ENCODE results near the gene OTOS. TPM values are rescaled to one million over a fixed set of nuclear protein-coding genes. Genes with fewer than 3 reads are reported as not detected.

Gene OTOS
- total RNA-seq (not detected), polyA plus RNA-seq (not detected)

DNA sequence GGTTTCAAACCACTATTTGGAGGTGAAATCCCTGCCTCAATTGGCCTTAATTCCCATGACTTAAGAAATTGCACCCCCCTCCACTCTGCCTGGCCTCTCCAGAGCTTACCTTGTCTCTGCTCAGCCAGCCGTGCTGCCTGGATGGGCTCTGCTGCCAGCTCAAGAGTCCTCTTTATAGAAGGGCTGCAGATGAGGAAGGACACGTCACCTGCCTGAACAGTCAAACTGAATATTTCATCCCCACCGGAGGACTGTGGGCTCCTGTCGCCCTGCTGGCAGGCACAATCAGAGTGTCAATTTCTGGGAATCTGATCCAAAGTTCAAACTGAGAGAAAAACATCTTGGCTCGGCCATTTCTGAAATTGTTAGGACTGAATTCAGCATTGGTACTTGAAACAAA, at the start of gene OTOS:
Gene OTOS, minus strand, starts transcription at position 148 of the 400 bp plus-strand sequence. CDS start 332 bp downstream, outside the sequence.
- H3K4me1 ChIP-seq (ENCODE audit: control insufficient read depth, insufficient read depth, low read length, poor library complexity, severe bottlenecking): peaks cover 17% of the 10 kb centered on the region
- peaks cover 0 to 1% (median 0%) of the 10 kb centered on the region in 7 donors for H3K9me3 Mint-ChIP-seq
- no peaks in the 10 kb centered on the region for H3K36me3 ChIP-seq (ENCODE audit: control insufficient read depth, insufficient read depth, low read length)
- H3K4me1 Mint-ChIP-seq: peaks cover 1 to 19% (median 8%) of the 10 kb centered on the region in 4 donors
- H3K27ac ChIP-seq (ENCODE audit: insufficient read depth, low read length, poor library complexity, severe bottlenecking): no peak within 1 kb of the TSS
- H3K36me3 Mint-ChIP-seq: no peaks in the 10 kb centered on the region
- ATAC-seq (ENCODE audit: low read depth in 2 of 2) (no peak), DNase-seq (no peak)
- H3K27me3 ChIP-seq (ENCODE audit: control insufficient read depth, insufficient read depth, low read length): no peaks in the 10 kb centered on the region
- peak within 1 kb of the TSS in 1 of 4 donors; percentile 52 for H3K4me3 Mint-ChIP-seq
- peaks cover 11% of the 10 kb centered on the region for H3K27me3 Mint-ChIP-seq
- H3K4me3 ChIP-seq (ENCODE audit: low read depth, low read length): no peak within 1 kb of the TSS
- no peaks in the 10 kb centered on the region for H3K9me3 ChIP-seq (ENCODE audit: control insufficient read depth in 2 of 2, low read length in 2 of 2)
- peak within 1 kb of the TSS in 1 of 3 donors; percentile 43 for H3K27ac Mint-ChIP-seq

- no peak for ATAC-seq (ENCODE audit: low read depth in 2 of 2)
- Histone ChIP-seq H3K9me3 (ENCODE audit: control insufficient read depth in 2 of 2, low read length in 2 of 2) (peaks cover 0 to 4% of the 10 kb centered on the region in 2 experiments), H3K27ac (ENCODE audit: insufficient read depth, low read length, poor library complexity, severe bottlenecking) (no peak overlapping the region), H3K4me1 (ENCODE audit: control insufficient read depth, insufficient read depth, low read length, poor library complexity, severe bottlenecking) (no peaks in the 10 kb centered on the region), H3K27me3 (ENCODE audit: control insufficient read depth, insufficient read depth, low read length) (no peaks in the 10 kb centered on the region), H3K4me3 (ENCODE audit: low read depth, low read length) (no peak overlapping the region), H3K36me3 (ENCODE audit: control insufficient read depth, insufficient read depth, low read length) (no peaks in the 10 kb centered on the region)
- H3K36me3 Mint-ChIP-seq: no peaks in the 10 kb centered on the region
- H3K4me1 Mint-ChIP-seq: no peaks in the 10 kb centered on the region
- peaks cover 6% of the 10 kb centered on the region for H3K27me3 Mint-ChIP-seq
- H3K9me3 Mint-ChIP-seq: peaks cover 0 to 9% (median 0%) of the 10 kb centered on the region in 7 donors
- no peak overlapping the region for H3K27ac Mint-ChIP-seq
- DNase-seq: no peak
- H3K4me3 Mint-ChIP-seq: no peak overlapping the region
Observed at GRCh38 chr2:240189686-240190085, 49.2 kb upstream of the OTOS start.

GRCh38 chr2:240187989-240188590, 47.6 kb upstream of the OTOS start:
- Mint-ChIP-seq H3K4me1 (no peaks in the 10 kb centered on the region), H3K9me3 (peaks cover 0 to 12% (median 0%) of the 10 kb centered on the region in 7 donors), H3K4me3 (no peak overlapping the region), H3K27ac (peak overlapping the region in 1 of 3 donors; percentile 64), H3K27me3 (peaks cover 9% of the 10 kb centered on the region), H3K36me3 (no peaks in the 10 kb centered on the region)
- H3K27ac ChIP-seq (ENCODE audit: insufficient read depth, low read length, poor library complexity, severe bottlenecking): no peak overlapping the region
- ATAC-seq (ENCODE audit: low read depth in 2 of 2) (no peak), DNase-seq (no peak)
- no peak overlapping the region for H3K4me3 ChIP-seq (ENCODE audit: low read depth, low read length)
- H3K36me3 ChIP-seq (ENCODE audit: control insufficient read depth, insufficient read depth, low read length): no peaks in the 10 kb centered on the region
- H3K9me3 ChIP-seq (ENCODE audit: control insufficient read depth in 2 of 2, low read length in 2 of 2): peaks cover 0 to 4% of the 10 kb centered on the region in 2 experiments
- no peaks in the 10 kb centered on the region for H3K27me3 ChIP-seq (ENCODE audit: control insufficient read depth, insufficient read depth, low read length)
- no peaks in the 10 kb centered on the region for H3K4me1 ChIP-seq (ENCODE audit: control insufficient read depth, insufficient read depth, low read length, poor library complexity, severe bottlenecking)

- ATAC-seq (ENCODE audit: low read depth in 2 of 2): no peak
- H3K36me3 Mint-ChIP-seq: no peaks in the 10 kb centered on the region
- H3K27ac ChIP-seq (ENCODE audit: insufficient read depth, low read length, poor library complexity, severe bottlenecking): no peak overlapping the region
Observed at GRCh38 chr2:240186191-240186725, 45.8 kb upstream of the OTOS start.

DNA sequence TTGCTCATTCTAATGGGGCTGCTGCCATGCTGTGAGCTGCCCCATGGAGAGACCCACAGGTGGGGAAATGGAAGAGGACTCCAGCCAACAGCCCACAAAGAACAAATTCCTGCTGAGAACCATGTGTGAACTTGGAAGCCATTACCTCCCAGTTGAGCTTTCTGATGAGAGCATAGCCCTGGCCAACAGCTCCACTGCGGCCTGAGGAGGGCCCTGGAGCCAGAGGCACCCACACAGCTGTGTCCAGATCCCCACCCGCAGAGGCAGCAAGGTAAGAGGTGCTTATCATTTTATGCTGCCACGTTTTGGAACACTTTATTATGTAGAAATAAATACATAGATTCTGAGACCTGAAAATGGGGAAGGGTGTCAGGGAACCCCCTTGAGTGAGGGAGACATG, 44.2 kb upstream of the OTOS start:
- H3K27me3 Mint-ChIP-seq: peaks cover 13% of the 10 kb centered on the region
- DNase-seq: no peak
- H3K27me3 ChIP-seq (ENCODE audit: control insufficient read depth, insufficient read depth, low read length): no peaks in the 10 kb centered on the region
- ATAC-seq (ENCODE audit: low read depth in 2 of 2): no peak
- H3K36me3 Mint-ChIP-seq: no peaks in the 10 kb centered on the region
- no peaks in the 10 kb centered on the region for H3K36me3 ChIP-seq (ENCODE audit: control insufficient read depth, insufficient read depth, low read length)
- no peaks in the 10 kb centered on the region for H3K4me1 ChIP-seq (ENCODE audit: control insufficient read depth, insufficient read depth, low read length, poor library complexity, severe bottlenecking)
- peaks cover 0 to 11% (median 0%) of the 10 kb centered on the region in 7 donors for H3K9me3 Mint-ChIP-seq
- H3K4me3 Mint-ChIP-seq: no peak overlapping the region
- H3K27ac Mint-ChIP-seq: no peak overlapping the region
- H3K9me3 ChIP-seq (ENCODE audit: control insufficient read depth in 2 of 2, low read length in 2 of 2): peaks cover 0 to 4% of the 10 kb centered on the region in 2 experiments
- no peak overlapping the region for H3K27ac ChIP-seq (ENCODE audit: insufficient read depth, low read length, poor library complexity, severe bottlenecking)
- no peak overlapping the region for H3K4me3 ChIP-seq (ENCODE audit: low read depth, low read length)
- peaks cover 0 to 5% (median 0%) of the 10 kb centered on the region in 4 donors for H3K4me1 Mint-ChIP-seq

More at GRCh38 chr2:240186191-240186725, 45.8 kb upstream of the OTOS start:
- H3K27me3 Mint-ChIP-seq: peaks cover 4% of the 10 kb centered on the region
- no peaks in the 10 kb centered on the region for H3K4me1 Mint-ChIP-seq
- DNase-seq: no peak
- Histone ChIP-seq H3K27me3 (ENCODE audit: control insufficient read depth, insufficient read depth, low read length) (no peaks in the 10 kb centered on the region), H3K9me3 (ENCODE audit: control insufficient read depth in 2 of 2, low read length in 2 of 2) (peaks cover 0 to 4% of the 10 kb centered on the region in 2 experiments), H3K36me3 (ENCODE audit: control insufficient read depth, insufficient read depth, low read length) (no peaks in the 10 kb centered on the region), H3K4me3 (ENCODE audit: low read depth, low read length) (no peak overlapping the region), H3K4me1 (ENCODE audit: control insufficient read depth, insufficient read depth, low read length, poor library complexity, severe bottlenecking) (no peaks in the 10 kb centered on the region)
- H3K4me3 Mint-ChIP-seq: no peak overlapping the region
- H3K27ac Mint-ChIP-seq: no peak overlapping the region
- peaks cover 0 to 11% (median 0%) of the 10 kb centered on the region in 7 donors for H3K9me3 Mint-ChIP-seq

- no peak overlapping the region for H3K27ac Mint-ChIP-seq
- H3K4me1 ChIP-seq (ENCODE audit: control insufficient read depth, insufficient read depth, low read length, poor library complexity, severe bottlenecking): no peaks in the 10 kb centered on the region
- H3K9me3 Mint-ChIP-seq: peaks cover 0 to 11% (median 0%) of the 10 kb centered on the region in 7 donors
- ATAC-seq (ENCODE audit: low read depth in 2 of 2) (no peak), DNase-seq (no peak)
- H3K36me3 Mint-ChIP-seq: no peaks in the 10 kb centered on the region
- peaks cover 13% of the 10 kb centered on the region for H3K27me3 Mint-ChIP-seq
- no peak overlapping the region for H3K4me3 Mint-ChIP-seq
- H3K36me3 ChIP-seq (ENCODE audit: control insufficient read depth, insufficient read depth, low read length): no peaks in the 10 kb centered on the region
- no peak overlapping the region for H3K27ac ChIP-seq (ENCODE audit: insufficient read depth, low read length, poor library complexity, severe bottlenecking)
- no peaks in the 10 kb centered on the region for H3K27me3 ChIP-seq (ENCODE audit: control insufficient read depth, insufficient read depth, low read length)
- peaks cover 0 to 4% of the 10 kb centered on the region in 2 experiments for H3K9me3 ChIP-seq (ENCODE audit: control insufficient read depth in 2 of 2, low read length in 2 of 2)
- H3K4me3 ChIP-seq (ENCODE audit: low read depth, low read length): no peak overlapping the region
- peaks cover 0 to 5% (median 0%) of the 10 kb centered on the region in 4 donors for H3K4me1 Mint-ChIP-seq
Observed at GRCh38 chr2:240183875-240184590, 43.6 kb upstream of the OTOS start.

DNA sequence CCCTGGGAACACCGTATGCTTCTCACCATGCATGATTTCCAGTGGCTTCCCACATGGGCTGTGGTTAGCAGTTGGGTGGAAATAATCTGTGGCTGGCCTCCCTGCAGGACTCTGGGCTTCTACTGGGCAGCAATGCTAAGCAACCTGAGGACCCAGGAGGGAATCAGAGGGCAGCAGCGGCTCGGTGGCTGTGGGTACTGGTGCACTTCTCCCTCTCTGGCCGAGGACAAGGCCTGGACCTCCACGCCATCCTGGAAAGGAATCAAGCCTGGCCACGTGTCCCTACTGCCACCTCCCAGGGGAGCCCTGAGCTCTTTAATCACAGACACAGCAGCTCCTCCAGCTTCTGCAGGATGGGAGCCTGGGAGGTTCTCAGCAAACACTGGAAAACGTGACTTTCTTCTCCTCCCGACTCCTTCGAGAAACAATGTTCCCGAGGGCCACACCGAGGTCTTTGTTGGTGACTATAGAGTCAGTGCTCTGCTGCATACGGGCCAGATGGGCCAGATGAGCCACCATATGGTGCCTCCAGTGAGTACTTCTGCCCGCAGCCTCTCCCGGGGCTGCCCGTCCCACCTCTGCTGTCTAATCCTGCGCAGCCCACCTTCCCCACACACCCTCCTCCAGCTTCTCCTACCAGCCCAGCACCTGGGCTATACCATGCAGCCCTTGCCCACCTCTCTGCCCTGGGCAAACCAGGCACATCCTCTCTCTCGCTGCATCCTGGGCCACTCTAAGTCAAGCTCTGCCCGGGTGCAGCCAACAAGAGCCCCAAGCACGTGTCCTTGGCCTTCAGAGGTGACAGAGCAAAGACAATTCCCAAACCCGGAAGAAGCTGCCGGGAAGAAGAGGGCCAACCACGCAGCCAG, 42.8 kb upstream of the OTOS start:
- no peaks in the 10 kb centered on the region for H3K27me3 ChIP-seq (ENCODE audit: control insufficient read depth, insufficient read depth, low read length)
- no peak for ATAC-seq (ENCODE audit: low read depth in 2 of 2)
- Mint-ChIP-seq H3K4me1 (peaks cover 0 to 5% (median 0%) of the 10 kb centered on the region in 4 donors), H3K9me3 (peaks cover 0 to 11% (median 0%) of the 10 kb centered on the region in 7 donors), H3K36me3 (no peaks in the 10 kb centered on the region), H3K27ac (no peak overlapping the region), H3K4me3 (no peak overlapping the region), H3K27me3 (peaks cover 16% of the 10 kb centered on the region)
- no peak for DNase-seq
- H3K4me1 ChIP-seq (ENCODE audit: control insufficient read depth, insufficient read depth, low read length, poor library complexity, severe bottlenecking): no peaks in the 10 kb centered on the region
- no peak overlapping the region for H3K4me3 ChIP-seq (ENCODE audit: low read depth, low read length)
- H3K9me3 ChIP-seq (ENCODE audit: control insufficient read depth in 2 of 2, low read length in 2 of 2): peaks cover 0 to 4% of the 10 kb centered on the region in 2 experiments
- H3K27ac ChIP-seq (ENCODE audit: insufficient read depth, low read length, poor library complexity, severe bottlenecking): no peak overlapping the region
- H3K36me3 ChIP-seq (ENCODE audit: control insufficient read depth, insufficient read depth, low read length): no peaks in the 10 kb centered on the region
